Frontal cortex (tissue), 4 donors: ENCODE results near the gene SPTLC2. TPM values are rescaled to one million over a fixed set of nuclear protein-coding genes. Genes with fewer than 3 reads are reported as not detected.

Source experiments
- DNase-seq, 2 donors: peaks; one replicate each; pipeline ENCODE4 v3.0.0; 2012; ENCODE audit warnings: low spot score in 2 of 2
- FAIRE-seq: peaks from 2 replicates; lab custom pipeline; 2012; peaks lifted over from hg19 to GRCh38; lab: Jason Lieb, UNC
- total RNA-seq: library from RNA; depleted of rRNA; stranded (reverse); fragments of >200 nt; gene quantifications from one replicate; pipeline ENCODE4 v1.2.3, GENCODE V29; 2014
- donor health status: control.
- donor health status: control.
- donor health status: control.

The SPTLC2 gene
- total RNA-seq, 1 donor from 2014 or later: 23.2 TPM

DNA sequence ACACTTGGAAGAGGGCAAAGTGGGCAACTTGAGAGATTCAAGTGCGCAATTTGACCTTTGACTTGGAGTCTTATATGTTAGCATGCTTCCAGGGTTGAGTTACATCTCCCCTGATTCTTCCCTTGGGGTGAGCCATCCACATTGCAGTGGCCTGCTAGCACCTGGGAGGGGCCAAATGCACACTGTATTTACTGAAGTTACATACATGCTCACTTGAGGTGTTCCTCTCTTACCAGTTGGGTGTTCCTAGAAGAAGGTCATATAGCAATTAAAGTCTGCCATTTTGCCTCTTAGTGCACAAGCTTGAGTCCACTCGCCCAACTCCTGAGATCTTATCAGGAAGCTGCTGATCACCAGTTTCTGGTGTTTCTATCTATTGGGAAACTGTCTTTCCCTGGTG is 13.7 kb upstream of the SPTLC2 start:
- DNase-seq: no peak
- FAIRE-seq: no peak

DNA sequence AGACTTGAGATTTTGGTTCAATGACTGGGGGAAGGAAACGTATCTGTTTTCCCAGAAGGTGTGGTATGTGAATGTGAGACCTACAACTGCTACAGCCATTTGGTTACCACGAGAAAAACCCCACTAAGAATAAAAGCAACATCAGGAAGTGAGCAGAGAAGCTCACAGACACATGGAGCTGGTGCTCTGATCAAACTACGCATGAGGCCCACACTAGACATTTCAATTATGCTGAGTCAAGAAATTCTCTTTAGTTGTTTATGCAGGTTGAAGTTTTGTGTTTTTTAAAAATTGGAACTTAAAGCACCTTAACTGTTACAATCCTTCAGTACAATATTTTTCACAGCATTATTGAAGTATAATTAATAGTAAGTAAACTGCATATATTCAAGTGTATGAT is 8.9 kb upstream of the SPTLC2 start:
- FAIRE-seq (no peak), DNase-seq (no peak)

DNA sequence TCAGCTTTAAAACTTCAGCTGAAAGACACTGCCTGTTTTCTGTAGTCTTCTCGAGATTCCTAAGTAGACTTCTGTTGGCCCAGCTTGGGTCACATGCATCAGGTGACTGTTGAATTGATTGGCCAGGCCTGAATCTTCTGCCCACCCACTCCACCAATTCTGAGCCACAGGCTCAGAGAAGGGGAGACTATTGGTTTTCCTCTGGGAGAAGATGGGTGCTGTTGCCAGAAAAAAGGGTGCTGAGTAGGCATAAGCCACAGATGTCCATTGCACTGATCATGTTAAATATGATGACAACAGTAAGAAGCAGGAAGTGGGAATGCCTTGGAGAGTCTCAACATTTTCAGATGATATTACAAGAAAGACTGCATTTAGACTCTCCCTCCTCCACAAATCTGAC is 6.8 kb upstream of the SPTLC2 start:
- DNase-seq (no peak), FAIRE-seq (no peak)

DNA sequence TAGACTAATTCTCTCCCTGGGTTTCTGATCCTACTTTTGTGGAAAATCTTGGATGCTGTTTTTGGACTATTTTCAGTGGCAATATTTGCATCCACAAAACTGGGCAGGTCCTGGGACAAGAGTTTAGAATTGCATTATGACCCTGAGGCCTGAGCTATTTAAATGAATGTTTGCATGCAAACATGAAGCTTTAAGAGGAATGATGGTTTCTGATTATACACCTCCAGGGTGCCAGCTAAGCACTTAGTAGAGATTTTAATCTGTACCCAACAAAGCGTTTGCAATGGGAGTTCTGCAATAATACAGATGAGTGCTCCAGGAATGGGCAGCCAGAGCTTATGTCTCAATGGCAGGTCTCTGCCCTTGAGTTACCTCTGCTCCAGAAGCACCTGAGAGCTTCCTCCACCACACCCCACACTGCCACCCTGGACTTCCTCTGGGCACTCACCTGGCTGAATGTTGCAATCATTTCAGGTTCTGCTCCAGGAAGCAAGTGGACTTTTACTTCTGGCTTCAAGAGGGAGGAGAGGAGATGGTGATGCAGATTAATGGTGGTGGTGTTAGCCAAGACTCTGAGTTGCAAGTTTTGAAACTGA is 6.0 kb upstream of the SPTLC2 start:
- DNase-seq (no peak), FAIRE-seq (no peak)

DNA sequence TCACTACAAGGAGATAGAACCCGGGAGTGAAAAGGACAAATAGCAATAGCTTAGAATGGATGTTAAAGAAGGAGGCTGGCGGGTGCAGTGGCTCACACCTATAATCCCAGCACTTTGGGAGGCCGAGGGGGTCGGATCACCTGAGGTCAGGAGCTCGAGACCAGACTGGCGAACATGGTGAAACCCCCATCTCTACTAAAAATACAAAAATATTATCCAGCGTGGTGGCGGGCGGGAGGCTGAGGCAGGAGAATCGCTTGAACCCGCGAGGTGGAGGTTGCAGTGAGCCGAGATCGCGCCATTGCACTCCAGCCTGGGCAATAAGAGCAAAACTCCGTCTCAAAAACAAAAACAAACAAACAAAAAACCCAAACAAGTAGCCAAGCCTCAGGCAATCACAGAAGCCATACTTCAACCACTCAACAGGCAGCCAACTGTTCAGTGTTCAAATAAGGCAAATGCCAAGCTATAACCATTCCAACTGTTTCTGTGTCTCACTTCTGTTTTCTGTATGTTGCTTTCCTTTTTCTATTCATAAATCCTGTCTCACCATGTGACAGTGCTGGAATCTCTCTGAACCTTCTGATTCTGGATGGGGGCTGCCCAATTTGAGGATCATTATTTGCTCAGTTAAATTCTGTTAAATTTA is 3.9 kb upstream of the SPTLC2 start:
- FAIRE-seq (no peak), DNase-seq (no peak)

DNA sequence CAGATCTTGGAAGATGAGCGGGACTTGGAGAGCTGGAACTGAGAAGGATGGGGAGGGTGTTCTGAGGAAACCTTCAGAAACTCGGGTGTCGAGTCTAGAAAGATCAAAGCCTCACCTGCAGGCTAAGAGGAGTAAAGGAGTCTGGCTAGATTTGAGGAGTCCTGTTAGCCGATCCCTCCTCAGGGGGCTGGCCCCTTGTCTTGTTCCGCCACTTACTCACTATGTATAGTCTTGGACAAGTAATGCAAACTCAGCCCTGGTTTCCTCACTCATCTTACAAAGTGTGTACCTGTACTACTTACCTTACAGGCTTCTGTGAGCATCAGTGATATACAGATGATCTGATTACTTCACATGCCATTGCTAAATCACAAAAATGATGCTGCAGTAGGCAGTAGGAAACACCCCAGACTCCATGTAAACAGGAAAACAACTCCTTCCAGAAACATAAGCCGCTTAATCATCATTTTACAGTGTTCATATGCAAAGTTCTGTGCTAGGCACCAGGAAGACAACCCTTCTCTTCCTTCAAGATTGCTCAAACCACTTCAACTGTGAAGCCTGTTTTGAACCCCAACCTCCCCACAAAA is 2.0 kb upstream of the SPTLC2 start:
- FAIRE-seq: no peak
- no peak for DNase-seq

DNA sequence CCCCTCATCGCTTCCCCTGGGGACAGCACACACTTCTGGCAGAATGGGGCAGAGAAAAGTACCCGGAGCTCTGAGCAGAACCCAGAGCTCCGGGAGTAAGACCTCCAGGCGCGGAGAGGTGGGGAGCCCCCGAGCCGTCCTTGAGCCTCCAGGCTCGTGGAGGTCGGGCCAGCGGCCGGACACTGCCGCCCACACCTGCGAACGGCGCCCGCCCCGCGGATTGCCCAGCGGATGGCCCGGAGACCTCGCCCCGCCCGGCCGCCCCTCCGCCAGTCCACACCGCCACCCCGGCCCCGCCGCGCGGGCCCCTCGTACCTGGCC is 344 bp downstream of the SPTLC2 start:
- FAIRE-seq: no peak
- no peak for DNase-seq

DNA sequence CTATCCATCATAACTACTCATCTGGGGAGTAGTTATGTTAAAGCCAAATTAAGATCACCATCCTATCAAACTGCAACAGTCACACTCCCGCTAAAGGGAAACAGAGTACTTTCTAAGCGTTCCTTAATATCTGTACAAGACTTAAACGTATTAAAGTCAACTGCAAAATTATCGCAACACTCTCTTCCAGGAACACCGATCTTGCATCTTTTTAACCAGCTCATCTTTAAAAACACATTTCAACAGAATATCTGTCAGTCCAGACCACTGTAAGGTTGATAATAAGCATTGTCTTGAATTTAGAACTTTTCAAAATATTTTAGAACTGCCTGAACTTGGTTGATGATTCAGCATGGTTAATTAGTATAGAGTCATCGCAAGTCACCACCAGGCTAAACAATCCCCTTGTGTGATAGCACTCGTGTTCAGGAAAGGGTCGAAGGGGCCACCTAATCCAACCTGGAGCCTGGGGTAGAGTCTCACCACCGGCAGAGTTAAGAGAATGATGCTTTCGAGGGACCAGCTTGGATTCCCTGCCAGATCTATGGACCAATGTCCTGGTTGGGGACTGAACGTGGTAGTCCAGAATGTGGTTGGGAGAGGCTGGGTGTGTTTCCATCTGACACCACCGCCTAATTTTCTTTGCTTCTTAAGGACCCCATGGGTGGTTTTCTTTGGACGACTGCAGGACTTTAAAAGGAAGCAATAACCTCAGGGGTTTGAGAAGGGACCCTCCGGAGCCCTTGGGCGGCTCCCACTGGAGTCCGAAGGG is 890 bp downstream of the SPTLC2 start:
- FAIRE-seq (no peak), DNase-seq (no peak)

DNA sequence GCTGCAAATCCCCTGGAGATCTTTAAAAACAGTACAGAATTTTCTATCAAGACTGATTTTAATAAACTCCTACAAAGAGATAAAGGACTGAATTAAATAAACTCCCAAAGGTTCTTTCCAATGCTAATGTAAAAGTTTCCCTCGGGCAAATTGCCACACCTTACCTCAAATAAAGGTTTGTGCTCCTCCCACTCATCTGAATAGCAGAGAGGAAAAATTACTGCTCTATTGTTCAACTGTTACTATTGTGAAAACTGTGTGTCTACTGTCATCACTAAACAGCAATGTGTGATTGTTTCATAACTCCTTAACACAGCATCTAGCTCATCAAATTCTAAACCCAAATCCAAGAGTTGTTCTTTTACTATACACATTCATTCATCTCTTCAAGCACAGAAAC is 3.2 kb downstream of the SPTLC2 start:
- FAIRE-seq: no peak
- DNase-seq: no peak

DNA sequence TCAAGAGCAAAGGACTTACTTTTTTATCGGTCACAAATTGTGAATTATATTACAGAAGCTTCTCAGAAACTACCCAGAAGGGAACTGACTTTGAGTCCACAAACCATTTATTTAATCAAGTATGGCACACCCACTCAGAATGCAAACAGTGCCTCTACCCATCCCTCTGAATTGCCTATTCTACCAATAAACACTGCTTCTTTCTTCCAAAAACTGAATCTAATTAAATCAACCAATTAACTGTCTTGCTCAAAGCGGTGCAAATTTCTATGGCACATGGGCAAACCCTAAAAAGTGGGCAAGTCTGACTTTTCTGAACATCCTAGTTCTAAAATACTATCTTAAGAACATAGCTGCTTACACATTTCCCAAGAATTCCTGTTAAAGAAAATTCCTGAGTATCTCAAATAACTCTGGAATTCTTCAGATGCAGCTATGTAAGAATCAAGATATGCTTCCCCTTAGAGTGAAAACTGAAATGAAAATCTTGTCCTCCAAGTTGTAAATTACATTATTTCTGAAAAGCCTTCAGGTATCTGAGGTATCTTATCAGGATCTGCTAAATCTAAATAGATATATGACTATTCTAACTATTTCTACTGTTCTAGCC is 4.3 kb downstream of the SPTLC2 start:
- no peak for FAIRE-seq
- no peak for DNase-seq

DNA sequence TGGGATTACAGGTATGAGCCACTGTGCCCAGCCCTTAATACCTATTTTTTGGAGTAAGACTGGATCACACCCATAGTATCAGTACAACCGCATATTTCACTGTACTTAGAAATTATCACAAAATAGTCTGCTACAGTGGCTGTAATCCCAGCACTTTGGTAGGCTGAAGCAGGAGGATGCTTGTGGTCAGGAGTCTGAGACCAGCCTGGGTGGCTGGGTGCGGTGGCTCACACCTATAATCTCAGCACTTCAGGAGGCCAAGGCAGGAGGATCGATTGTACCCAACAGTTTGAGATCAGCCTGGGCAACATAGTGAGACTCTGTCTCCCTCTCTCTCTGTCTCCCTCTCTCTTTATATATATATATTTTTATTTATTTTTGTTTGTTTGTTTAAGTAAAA is 5.9 kb downstream of the SPTLC2 start:
- FAIRE-seq: no peak
- DNase-seq: no peak

DNA sequence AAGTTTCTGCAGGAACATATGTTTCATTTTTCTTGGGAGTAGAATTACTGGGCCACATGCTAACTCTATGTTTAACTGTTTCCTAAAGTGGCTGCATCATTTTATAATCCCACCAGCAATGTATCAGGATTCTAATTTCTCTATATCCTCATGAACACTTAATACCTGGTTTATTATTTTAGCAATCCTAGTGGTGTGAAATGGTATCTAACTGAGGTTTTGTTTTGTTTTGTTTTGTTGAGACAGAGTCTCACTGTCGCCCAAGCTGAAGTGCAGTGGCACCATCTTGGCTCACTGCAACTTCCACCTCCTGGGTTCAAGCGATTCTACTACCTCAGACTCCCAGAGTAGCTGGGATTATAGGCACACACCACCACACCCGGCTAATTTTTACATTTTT is 6.5 kb downstream of the SPTLC2 start:
- DNase-seq (no peak), FAIRE-seq (no peak)

DNA sequence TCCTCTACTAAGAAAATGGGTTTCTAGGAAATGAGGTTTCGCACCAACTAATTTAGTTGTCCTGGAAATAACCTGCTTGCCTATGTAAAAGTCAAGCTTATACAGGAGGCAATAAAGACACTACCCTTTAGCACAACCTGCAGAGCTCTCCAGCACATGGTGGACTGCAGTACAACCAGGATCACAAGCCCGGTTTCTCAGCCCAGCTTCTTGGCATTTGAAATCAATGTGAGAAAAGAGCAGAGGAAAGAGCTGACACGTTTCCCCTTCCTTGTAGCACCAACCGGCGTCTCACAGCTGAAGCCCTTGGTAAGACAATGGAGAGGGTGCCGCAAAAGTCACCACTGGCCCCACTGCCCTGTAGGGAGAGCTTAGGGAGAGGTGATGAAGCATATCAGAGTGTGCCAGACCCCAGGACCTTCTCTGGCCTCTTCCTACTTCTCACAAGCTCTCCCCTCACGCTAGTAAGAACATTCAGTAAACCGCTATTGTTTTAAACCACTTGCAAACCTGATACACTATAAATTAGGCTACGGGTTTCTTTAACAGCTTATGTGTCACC is 8.6 kb downstream of the SPTLC2 start:
- FAIRE-seq: no peak

DNA sequence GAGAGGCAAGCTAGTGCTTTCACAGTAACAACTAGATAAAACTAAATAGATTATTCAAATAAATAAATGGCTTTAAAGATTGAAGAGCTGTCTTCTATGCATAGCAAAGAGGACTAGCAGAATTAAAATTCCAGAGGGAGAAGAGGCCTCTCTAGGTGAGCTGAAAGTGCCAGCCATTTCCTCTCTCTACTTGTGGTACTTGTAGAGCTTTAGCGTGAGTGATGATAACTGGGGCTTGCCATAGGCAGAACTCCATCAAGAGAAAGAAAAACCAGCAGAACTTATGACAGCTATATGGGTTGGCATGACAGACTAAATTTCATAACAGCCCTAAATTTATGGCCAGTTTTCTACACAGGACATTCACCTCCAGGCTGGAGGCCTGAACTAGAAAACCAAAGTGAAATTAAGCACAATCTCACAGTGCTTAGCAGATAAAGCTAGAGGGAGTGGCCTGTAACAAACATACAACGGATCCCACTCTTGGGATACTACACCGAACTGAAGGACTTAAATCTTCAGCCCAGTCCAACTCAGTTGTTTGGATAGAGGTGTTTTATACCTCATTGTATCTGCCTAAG is 11.0 kb downstream of the SPTLC2 start:
- FAIRE-seq (no peak), DNase-seq (no peak)

More for the DNA sequence above, 8.6 kb downstream of the SPTLC2 start:
- DNase-seq: no peak

DNA sequence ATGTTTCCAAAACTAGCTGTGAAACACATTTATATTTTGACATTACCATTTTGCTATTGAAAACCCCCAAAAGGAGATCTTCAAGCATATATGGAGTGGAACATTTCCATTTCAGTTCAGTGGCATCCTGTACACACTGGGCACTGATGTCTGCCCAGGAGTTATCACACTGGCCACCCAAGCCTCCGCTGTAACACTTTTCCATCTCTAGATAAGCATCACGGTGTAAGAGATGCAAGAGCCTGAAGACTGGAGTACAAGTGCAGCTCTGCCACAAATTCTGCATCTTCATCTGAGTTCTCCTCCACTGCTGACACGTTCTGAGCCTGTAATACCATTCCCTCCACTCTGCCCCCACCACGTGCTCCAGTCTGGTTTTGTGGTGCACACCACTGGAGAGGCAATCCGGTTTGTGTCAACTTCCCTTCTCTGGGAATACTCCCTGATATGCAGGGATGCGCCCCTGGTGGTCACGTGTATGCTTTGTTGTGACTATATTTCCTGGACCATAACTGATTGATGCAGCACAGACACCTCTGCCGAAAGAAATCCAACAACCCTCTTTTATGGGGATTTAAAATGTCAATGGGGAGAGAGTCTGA is 12.7 kb downstream of the SPTLC2 start:
- FAIRE-seq: no peak
- DNase-seq: no peak

DNA sequence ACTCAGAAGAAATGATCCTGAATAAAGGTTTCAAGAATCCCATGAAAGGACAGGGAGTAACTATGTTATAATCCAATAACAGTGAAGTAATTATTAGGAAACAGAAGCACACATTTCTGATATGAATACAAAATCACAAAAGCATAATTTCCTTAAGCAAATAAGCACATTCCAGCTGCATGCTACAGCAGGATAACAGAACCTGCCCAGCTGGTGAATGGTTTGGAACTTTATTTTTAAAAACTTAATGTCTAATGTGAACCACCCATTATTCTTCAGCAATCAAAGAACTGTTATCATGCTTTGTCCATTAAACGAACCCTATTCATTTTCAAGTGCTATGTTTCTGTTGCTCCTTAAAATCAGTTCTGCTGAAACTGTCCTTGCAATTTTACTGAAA is 13.4 kb downstream of the SPTLC2 start:
- DNase-seq (no peak), FAIRE-seq (no peak)

DNA sequence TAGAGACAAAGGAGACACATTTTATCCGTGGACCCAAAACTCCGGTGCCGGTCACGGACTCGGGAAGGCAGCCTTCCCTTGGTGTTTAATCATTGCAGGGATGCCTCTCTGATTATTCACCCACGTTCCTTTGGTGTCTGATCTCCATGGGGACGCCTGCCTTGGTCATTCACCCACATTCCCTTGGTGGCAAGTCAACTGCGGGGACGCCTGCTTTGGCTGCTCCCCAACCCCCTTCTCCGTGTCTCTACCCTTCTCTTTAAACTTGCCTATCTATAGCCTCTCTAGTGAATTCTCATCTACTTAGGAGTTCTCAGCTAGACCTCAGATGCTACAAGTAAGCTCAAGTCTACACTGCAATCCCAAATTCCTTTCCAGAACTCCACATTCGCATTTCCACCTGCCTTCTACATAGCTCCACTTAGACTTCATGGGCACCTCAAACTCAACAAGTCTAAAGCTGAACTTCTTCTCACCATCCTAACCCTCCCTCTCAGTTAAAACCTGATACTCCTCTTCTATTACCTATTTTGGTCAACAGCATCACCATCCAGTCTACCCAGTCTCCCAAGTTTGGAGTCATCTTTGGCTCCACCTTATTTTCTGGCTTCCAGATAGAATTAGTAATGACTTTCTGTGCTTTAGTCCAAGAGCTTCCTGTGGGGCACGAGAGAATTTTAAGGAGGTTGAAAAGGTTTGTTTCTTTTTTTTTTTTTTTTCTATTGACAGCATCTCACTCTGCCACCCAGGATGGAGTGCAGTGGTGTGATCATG is 14.4 kb downstream of the SPTLC2 start:
- DNase-seq (no peak), FAIRE-seq (no peak)

DNA sequence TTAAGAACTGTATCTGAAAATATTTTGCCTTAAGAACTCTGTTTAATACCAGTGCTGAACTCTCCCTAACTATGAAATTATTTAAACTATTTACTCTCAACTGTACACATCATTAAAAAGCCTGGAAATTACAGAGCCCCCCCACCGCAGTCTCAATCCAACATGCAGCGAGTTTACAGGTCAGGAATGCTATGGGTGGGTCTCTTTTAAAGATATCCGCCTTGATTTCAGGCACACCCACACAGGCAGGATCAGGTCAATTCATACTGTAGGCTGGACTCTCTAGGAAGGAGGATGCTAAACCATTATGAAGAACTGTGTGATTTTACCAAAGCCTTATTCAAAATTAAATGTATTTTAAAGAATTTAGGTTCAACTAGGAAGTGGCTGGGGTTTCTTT is 16.5 kb downstream of the SPTLC2 start:
- DNase-seq (no peak), FAIRE-seq (no peak)
